GM21723 (cell line): Measurements from ENCODE around the gene FAT1.

ENCODE experiments used
- ATAC-seq: cut with Tn5 transposase; IDR thresholded peaks from one replicate; pipeline ENCODE4 v1.9.1; 2021; ENCODE audit warnings: mild to moderate bottlenecking, moderate library complexity; ENCODE audit not compliant: unreplicated experiment

The FAT1 gene

GRCh38 chr4:186624951-186625350 is 98.7 kb downstream of the FAT1 start:
- ATAC-seq, result no peak

GRCh38 chr4:186623546-186623945 is 100.1 kb downstream of the FAT1 start:
- ATAC-seq, result no peak

- no peak for ATAC-seq
Observed at GRCh38 chr4:186622788-186623464, 100.7 kb downstream of the FAT1 start.

GRCh38 chr4:186621959-186622553 is 101.6 kb downstream of the FAT1 start:
- ATAC-seq, result no peak

GRCh38 chr4:186619088-186619487 is 104.6 kb downstream of the FAT1 start:
- ATAC-seq, result no peak

GRCh38 chr4:186617921-186618320 is 105.7 kb downstream of the FAT1 start:
- ATAC-seq, result no peak

- no peak for ATAC-seq
Observed at GRCh38 chr4:186607490-186607889, 116.2 kb downstream of the FAT1 start.

- ATAC-seq, result no peak
Observed at GRCh38 chr4:186606591-186606992, 117.1 kb downstream of the FAT1 start.

- no peak for ATAC-seq
Observed at GRCh38 chr4:186605261-186605865, 118.3 kb downstream of the FAT1 start.

- ATAC-seq, result no peak
Observed at GRCh38 chr4:186604124-186604807, 119.4 kb downstream of the FAT1 start.

GRCh38 chr4:186602978-186603377 is 120.7 kb downstream of the FAT1 start:
- no peak for ATAC-seq

GRCh38 chr4:186599483-186599882 is 124.2 kb downstream of the FAT1 start:
- no peak for ATAC-seq

- no peak for ATAC-seq
Observed at GRCh38 chr4:186598686-186599085, 125.0 kb downstream of the FAT1 start.

GRCh38 chr4:186596850-186597390 is 126.7 kb downstream of the FAT1 start:
- no peak for ATAC-seq

- no peak for ATAC-seq
Observed at GRCh38 chr4:186596346-186596745, 127.3 kb downstream of the FAT1 start.

GRCh38 chr4:186593587-186593973 is 130.1 kb downstream of the FAT1 start:
- ATAC-seq, result no peak

- no peak for ATAC-seq
Observed at GRCh38 chr4:186592966-186593586, 130.6 kb downstream of the FAT1 start.

- ATAC-seq, result no peak
Observed at GRCh38 chr4:186592445-186592844, 131.2 kb downstream of the FAT1 start.

- ATAC-seq, result no peak
Observed at GRCh38 chr4:186591651-186592050, 132.0 kb downstream of the FAT1 start.

- ATAC-seq, result no peak
Observed at GRCh38 chr4:186588503-186588902, 135.2 kb downstream of the FAT1 start.

- peak; percentile 79 for ATAC-seq
Observed at GRCh38 chr4:186587416-186588018, 136.1 kb downstream of the FAT1 start.
